ENCODE data around the gene ZSWIM6. TPM values are rescaled to one million over a fixed set of nuclear protein-coding genes. Genes with fewer than 3 reads are reported as not detected.

ZSWIM6 gene
- total RNA-seq, result 1 to 10 TPM; 1.9 to 4.0 (median 3.0) TPM

DNA sequence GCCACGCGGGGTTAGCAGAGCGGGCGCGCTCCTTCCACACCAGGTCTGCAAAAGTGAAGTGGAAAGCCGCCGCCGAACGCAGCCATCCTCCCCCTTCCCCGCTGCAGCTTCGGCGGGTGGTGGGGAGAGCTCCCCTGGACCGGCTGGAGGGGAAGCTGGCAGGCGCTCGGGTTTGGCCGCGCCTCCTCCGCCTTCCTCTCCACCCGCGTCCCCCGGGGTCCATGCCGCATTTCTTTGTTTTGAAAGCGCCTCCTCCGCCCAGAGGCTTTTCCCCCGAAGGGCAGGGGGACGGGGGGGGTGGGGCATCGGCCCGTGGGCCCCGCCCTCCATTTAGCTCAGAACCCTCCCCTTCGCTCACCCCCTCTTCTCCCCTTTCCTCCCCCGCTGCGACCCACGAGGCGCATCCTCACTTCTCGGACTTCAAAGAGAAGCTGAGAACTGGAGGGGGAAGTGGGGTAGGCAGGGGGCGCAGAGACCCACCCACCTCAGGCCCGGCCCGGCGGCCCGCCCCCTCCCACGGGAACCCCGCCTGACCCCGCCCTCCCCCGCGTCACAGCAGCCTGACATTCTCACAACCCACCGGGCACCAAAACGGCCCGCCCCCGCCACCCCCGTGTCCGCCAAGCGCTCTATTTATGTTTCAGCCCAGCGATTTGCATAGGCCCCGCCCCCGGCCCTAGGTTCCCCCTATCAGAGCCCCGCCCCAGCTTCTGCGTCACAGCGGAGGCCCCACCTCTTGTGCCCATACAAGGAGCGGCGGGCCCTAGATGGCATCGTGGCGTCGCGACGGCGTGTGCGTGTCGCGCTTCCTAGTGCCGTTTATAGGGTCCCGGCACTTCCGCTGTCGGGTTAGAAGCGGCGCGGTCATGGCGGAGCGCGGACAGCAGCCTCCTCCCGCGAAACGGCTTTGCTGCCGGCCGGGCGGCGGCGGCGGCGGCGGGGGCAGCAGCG is at the start of gene ZSWIM6:
TSS of gene ZSWIM6 (plus strand) at position 852 of the 951 bp plus-strand sequence. CDS start at position 867, 15 bp downstream.
- intact Hi-C loops (cut with DNase I; ENCODE audit: low total_unique reads), result loop anchor here (1.0 to 5.0 kb wide), 6 partner anchors 29 to 976 kb away; partner anchors contain the start of genes KIF2A and SMIM15

DNA sequence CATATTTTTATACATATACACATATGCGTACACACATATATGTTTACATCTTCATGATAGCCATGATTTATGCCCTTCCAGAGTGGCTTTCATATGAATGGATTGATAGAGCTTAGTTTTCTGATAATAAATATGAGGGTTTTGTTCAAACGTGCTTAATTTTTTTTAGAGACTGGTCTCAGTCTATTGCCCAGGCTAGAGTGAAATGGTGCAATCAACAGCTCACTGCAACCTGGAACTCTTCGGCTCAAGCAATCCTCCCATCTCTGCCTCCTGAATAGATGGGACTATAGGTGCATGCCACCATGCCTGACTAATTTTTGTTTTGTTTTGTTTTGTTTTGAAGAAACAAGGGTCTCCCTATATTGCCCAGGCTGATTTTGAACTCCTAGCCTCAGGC is 48.6 kb upstream of the ZSWIM6 start:
- DNase-seq (no peak), ATAC-seq (no peak)
- intact Hi-C loops (cut with DNase I; ENCODE audit: low total_unique reads) (no loop called here), in situ Hi-C loops (cut with MboI; ENCODE audit: low sequenced_read_pairs in 4 of 4) (no loop called here)
- no peaks in the 10 kb centered on the region for H3K27me3 ChIP-seq
- TF ChIP-seq POLR2A (IDR thresholded peaks at IDR 0.05), result no peak
- TF ChIP-seq, protein P1, sequence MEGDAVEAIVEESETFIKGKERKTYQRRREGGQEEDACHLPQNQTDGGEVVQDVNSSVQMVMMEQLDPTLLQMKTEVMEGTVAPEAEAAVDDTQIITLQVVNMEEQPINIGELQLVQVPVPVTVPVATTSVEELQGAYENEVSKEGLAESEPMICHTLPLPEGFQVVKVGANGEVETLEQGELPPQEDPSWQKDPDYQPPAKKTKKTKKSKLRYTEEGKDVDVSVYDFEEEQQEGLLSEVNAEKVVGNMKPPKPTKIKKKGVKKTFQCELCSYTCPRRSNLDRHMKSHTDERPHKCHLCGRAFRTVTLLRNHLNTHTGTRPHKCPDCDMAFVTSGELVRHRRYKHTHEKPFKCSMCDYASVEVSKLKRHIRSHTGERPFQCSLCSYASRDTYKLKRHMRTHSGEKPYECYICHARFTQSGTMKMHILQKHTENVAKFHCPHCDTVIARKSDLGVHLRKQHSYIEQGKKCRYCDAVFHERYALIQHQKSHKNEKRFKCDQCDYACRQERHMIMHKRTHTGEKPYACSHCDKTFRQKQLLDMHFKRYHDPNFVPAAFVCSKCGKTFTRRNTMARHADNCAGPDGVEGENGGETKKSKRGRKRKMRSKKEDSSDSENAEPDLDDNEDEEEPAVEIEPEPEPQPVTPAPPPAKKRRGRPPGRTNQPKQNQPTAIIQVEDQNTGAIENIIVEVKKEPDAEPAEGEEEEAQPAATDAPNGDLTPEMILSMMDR (IDR thresholded peaks at IDR 0.05 in 4 of 5, conservative IDR thresholded peaks at IDR 0.05 in 1 of 5), result no peak
- peaks cover 0 to 7% of the 10 kb centered on the region in 2 donors for H3K4me1 ChIP-seq
- no peak overlapping the region for H3K27ac ChIP-seq
- H3K4me3 ChIP-seq, result no peak overlapping the region
- no peaks in the 10 kb centered on the region for H3K9me3 ChIP-seq
- no peaks in the 10 kb centered on the region for H3K36me3 ChIP-seq

More for the DNA sequence above, at the start of gene ZSWIM6:
- Histone ChIP-seq H3K36me3 (no peaks in the 10 kb centered on the region), H3K9me3 (no peaks in the 10 kb centered on the region), H3K27me3 (no peaks in the 10 kb centered on the region), H3K27ac (peak within 1 kb of the TSS; percentile 90 to 94 (median 94)), H3K4me3 (peak within 1 kb of the TSS; percentile 85 to 100 (median 98)), H3K4me1 (peaks cover 7 to 14% of the 10 kb centered on the region in 2 donors)
- TF ChIP-seq, protein P1 (IDR thresholded peaks at IDR 0.05 in 4 of 5, conservative IDR thresholded peaks at IDR 0.05 in 1 of 5), result no peak
- TF ChIP-seq POLR2A (IDR thresholded peaks at IDR 0.05), result peak; percentile 95 to 97
- in situ Hi-C loops (cut with MboI; ENCODE audit: low sequenced_read_pairs in 4 of 4), result loop anchor here in 3 of 4 donors (25.0 kb wide), 2 partner anchors 169 to 394 kb away; partner anchors contain the start of genes SMIM15 (in 2 of the 3), ERCC8 (in 1 of the 3) and NDUFAF2 (in 1 of the 3)
- peak; percentile 81 for ATAC-seq
- peak; percentile 99 for DNase-seq

- ATAC-seq (no peak), DNase-seq (no peak)
- H3K4me3 ChIP-seq, result no peak overlapping the region
- H3K27ac ChIP-seq, result no peak overlapping the region
- H3K27me3 ChIP-seq, result no peaks in the 10 kb centered on the region
- intact Hi-C loops (cut with DNase I; ENCODE audit: low total_unique reads) (no loop called here), in situ Hi-C loops (cut with MboI; ENCODE audit: low sequenced_read_pairs in 4 of 4) (no loop called here)
- peaks cover 0 to 6% of the 10 kb centered on the region in 2 donors for H3K4me1 ChIP-seq
- TF ChIP-seq, protein P1 (IDR thresholded peaks at IDR 0.05 in 4 of 5, conservative IDR thresholded peaks at IDR 0.05 in 1 of 5), result no peak
- no peak for TF ChIP-seq POLR2A (IDR thresholded peaks at IDR 0.05)
- H3K9me3 ChIP-seq, result no peaks in the 10 kb centered on the region
- H3K36me3 ChIP-seq, result no peaks in the 10 kb centered on the region
These were observed 46.5 kb upstream of the ZSWIM6 start for GRCh38 chr5:61285531-61285930.

- ATAC-seq (no peak), DNase-seq (no peak)
- no peaks in the 10 kb centered on the region for H3K4me1 ChIP-seq
- H3K36me3 ChIP-seq, result no peaks in the 10 kb centered on the region
- TF ChIP-seq, protein P1 (IDR thresholded peaks at IDR 0.05 in 4 of 5, conservative IDR thresholded peaks at IDR 0.05 in 1 of 5), result no peak
- TF ChIP-seq POLR2A (IDR thresholded peaks at IDR 0.05), result no peak
- intact Hi-C loops (cut with DNase I; ENCODE audit: low total_unique reads) (no loop called here), in situ Hi-C loops (cut with MboI; ENCODE audit: low sequenced_read_pairs in 4 of 4) (no loop called here)
- H3K27ac ChIP-seq, result no peak overlapping the region
- no peaks in the 10 kb centered on the region for H3K9me3 ChIP-seq
- H3K4me3 ChIP-seq, result no peak overlapping the region
- no peaks in the 10 kb centered on the region for H3K27me3 ChIP-seq
These were observed 45.5 kb upstream of the ZSWIM6 start for GRCh38 chr5:61286446-61287132.
